GM18520 (cell line): ENCODE data around the gene CHPF.

Source experiments
- ATAC-seq: cut with Tn5 transposase; IDR thresholded peaks from one replicate; pipeline ENCODE4 v1.9.1; 2021; ENCODE audit not compliant: unreplicated experiment

Gene CHPF

GRCh38 chr2:219514836-219515235 lies 28.8 kb downstream of the CHPF start:
- ATAC-seq: no peak

DNA sequence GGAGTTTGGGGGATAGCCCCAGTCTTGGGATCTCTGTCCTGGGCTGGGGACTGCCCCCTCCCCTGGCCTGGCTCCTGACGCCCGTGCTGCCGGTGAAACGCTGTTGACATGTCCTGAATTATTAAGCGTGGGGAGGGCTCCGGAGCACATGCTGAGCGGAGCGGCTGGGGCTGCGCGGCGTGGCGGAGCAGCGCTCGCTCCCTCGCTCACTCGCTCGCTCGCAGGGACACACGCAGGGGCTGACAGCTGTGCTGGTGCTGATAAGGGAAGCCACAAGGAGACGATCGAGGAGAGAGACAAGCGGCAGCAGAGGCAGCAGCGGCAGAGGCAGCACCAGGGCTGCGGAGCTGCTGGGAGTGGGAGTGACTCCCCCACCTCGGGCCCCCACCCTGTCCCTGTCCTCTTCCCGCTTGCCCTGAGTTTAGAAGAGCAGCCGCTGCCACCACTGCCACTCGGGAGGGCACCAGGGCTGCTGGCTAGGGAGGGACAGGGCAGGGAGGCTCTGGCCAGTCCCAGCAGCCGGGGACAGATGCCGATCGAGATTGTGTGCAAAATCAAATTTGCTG lies 29.3 kb downstream of the CHPF start, which contains the start of gene ASIC4:
TSS of gene ASIC4 (plus strand) at position 287 of the 566 bp plus-strand sequence. CDS start at position 530, 243 bp downstream.
- no peak for ATAC-seq

DNA sequence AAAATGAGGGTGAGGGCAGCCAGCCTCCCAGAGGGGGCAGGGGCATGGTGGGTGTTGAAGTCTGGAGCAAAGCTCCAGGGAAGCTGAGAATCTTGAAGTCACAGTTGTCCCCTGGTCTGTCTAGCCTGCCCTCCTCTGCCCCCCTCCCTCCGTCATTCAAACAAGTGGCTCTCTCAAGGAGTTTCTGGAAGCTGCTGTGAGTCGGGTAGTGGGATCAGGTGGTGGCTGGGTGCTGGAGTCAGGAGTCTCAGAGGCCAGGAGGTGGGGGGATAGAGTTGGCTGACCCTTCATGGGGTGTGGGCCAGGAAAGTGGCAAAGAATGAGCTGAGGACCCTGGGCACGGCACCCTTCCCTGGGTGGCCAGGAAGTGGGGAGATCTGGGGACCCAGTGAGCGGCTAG lies 29.8 kb downstream of the CHPF start:
- no peak for ATAC-seq

- no peak for ATAC-seq
These were observed 30.9 kb downstream of the CHPF start for GRCh38 chr2:219512524-219513216.

- ATAC-seq: no peak
These were observed 31.9 kb downstream of the CHPF start for GRCh38 chr2:219511547-219512325.

DNA sequence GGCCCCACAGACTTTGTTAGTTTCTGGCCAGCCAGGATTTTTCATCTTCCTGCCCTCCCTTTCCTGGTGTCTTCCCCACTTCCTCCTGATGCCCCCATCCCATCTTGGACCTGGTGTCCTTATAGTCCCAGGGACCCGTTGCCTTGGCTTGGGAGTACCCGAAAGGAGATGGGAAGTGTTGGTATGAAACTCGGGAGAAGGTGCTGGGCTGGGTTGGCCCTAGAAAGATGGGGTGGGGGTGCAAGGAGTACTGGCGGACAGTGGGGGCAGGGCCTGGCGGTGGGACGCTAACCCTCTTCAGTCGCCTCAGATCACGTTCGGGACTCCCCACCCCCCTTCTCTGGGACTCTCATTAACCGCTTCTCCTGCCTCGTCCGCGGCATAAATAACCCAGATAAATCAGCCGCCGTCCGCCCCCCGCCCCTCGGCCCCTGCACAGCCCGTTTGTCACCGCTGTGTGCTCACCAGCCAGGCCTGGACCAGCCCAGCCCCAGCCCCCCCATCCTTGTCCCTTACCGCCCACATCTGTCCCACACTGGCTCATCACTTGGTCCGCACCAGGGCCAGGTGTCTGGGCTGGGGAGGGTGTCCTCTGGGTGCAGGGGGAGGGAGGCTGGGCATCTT lies 33.0 kb downstream of the CHPF start:
- no peak for ATAC-seq

DNA sequence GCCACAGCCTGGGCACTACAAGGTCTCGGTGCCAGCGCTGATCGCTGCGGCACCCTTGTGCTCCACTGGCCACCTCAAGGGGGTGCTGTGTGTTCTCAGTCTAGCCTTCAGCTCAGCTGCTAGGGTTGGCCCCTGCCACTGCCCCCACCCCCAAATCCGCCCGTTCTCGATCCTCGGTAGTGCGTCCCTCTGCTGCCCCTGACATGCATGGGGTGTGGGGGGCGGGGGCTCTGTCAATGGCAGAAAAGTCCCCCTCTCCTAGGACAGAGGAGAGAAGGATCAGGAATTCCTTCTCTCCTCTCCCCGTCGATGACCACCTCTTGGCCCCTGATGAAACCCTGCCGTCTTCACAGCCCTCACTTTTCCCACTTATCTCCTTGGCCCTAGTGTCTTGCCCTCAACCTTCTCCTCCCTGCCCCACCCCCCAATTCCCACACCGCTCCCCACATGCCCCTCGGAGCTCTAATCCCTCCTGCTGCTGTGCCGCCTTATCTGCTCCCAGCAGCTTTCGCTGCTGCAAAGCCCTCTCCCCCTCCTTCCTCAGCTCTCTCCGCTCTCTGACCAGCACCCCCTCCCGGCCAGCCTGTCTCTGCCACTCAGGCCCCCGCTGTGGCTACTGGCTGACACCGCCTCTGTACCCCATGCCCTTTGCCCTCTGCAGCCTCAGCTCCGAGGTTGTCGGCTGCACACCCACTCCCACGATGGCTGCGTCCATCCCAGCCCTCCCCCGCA lies 33.7 kb downstream of the CHPF start:
- ATAC-seq: no peak

- no peak for ATAC-seq
These were observed 34.4 kb downstream of the CHPF start for GRCh38 chr2:219508971-219509779.

DNA sequence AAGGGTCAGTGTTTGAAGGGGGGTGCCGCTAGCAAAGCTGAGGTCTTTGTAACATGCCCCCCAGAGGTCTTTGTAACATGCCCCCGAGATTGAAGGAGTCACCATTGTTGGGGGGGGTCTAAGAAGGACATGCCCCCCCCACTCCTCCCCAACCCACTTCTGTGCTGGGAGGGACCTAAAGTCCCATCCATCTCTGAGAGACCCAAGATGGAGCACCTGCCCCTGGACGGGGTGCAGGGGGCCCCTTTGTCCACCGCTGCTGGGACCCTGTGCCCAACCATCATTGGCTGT lies 35.2 kb downstream of the CHPF start:
- ATAC-seq: no peak

- ATAC-seq: no peak
These were observed 35.8 kb downstream of the CHPF start for GRCh38 chr2:219507581-219508443.

DNA sequence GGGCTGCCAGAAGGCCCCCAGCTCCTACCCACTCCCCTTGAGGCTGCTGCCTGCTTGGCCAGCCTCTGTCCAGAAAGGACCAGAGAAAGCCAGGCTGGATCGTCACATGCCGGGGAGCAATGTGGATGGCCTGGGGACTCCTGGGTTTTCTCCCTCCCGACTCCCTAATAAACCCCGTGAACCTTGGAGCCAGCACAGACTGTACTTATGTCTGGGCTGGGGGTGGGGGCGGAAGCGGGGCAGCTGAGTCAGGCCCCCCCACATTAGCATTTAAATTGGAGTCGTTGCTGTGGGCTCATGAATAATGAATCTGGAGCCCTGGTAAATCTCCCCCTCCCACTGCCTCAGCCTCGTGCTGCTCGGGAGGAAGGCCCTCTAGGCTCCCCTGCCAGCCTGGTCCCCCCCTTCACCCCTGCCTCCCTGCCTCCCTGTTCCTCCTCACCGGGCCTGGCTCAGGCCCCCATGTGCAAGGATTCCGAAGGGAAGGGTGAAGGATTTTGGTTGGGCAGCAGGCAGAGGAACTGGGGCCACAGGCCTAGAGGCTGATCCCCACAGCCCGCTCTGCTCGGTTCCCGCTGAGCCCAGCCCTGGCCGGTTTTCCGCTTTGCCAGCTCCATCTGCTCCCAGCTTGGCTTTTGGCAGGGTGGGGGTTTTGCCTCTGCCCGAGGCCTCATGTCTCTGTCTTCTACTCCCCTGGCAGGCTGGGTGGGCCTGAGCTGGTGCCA lies 36.6 kb downstream of the CHPF start:
- no peak for ATAC-seq

DNA sequence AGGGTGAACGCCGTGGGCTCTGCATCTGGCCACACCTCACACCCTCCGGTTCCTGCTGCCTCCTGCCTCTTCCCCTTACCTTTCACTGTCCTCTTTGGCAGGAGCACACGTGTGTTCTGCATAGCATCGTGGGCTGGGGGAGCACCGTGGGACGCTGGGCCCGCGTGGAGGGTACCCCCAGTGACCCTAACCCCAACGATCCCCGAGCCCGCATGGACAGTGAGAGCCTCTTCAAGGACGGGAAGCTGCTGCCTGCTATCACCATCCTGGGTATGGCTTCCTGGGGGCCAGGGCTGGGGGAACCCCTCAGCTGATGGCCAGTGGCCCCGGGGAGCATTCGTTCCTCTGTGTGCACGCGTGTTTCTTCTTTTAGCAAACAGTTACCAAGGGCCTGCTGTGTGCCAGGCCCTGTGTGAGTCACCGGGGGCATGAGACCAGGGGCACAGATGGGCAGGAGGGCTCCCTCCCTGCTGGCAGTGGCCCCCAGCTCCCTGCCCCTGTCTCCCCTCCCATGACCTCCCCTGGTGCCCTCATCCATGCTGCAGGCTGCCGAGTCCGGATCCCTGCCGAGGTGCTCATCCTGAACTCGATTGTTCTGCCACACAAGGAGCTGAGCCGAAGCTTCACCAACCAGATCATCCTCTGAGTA lies 37.3 kb downstream of the CHPF start:
- ATAC-seq: no peak

GRCh38 chr2:219505585-219505984 lies 38.0 kb downstream of the CHPF start:
- ATAC-seq: no peak

- ATAC-seq: no peak
These were observed 41.0 kb downstream of the CHPF start for GRCh38 chr2:219502618-219503017.

GRCh38 chr2:219501849-219502248 lies 41.8 kb downstream of the CHPF start:
- ATAC-seq: no peak

- ATAC-seq: no peak
These were observed 43.5 kb downstream of the CHPF start for GRCh38 chr2:219500135-219500534.

DNA sequence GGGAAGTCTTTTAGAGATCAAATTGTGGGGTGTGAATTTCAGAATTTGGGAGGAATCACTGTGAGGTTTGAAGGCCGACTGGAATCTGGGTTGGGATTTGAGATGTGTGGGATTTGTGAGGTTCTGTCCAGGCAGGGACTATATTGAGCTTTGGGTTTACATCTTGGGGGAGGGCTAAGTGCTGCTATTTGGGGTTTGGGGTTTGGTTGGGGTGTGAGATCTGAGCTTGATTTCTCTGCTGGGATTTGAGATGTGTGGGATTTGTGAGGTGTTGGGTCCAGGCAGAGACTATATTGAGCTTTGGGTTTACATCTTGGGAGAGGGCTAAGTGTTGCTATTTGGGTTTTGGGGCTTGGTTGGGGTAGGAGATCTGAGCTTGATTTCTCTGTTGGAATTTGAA lies 44.1 kb downstream of the CHPF start:
- ATAC-seq: no peak

DNA sequence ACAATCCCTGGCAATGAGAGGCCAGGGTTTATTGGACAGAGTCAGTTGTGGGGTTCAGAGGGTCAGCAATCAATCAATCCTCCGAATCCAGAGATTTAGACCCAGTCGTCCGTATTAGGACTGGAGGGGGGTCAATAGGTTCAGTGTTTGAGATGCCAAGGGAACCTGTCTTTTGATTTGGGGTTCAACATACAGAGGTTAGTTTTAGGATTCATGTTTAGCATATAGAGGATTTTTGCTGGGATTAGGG lies 44.6 kb downstream of the CHPF start:
- ATAC-seq: no peak
